GM21786 (cell line): ENCODE data around the gene AADAC.
"Not testable (repeated sequence)": the region's sequence is repeated elsewhere in the genome, so short reads cannot be mapped to it uniquely, and the experiment has no call there.

Experiments used
- ATAC-seq: cut with Tn5 transposase; IDR thresholded peaks from one replicate; pipeline ENCODE4 v1.9.1; 2021; ENCODE audit not compliant: unreplicated experiment

AADAC gene

GRCh38 chr3:151813799-151814198, at the start of gene AADAC:
AADAC (plus strand) TSS chr3:151814116; CDS start chr3:151814163, 47 bp downstream.
- no peak for ATAC-seq

GRCh38 chr3:151764699-151765098, 49.2 kb upstream of the AADAC start:
- ATAC-seq, result not testable (repeated sequence)

- no peak for ATAC-seq
Measured at GRCh38 chr3:151765685-151766084, 48.2 kb upstream of the AADAC start.

GRCh38 chr3:151766454-151766853, 47.5 kb upstream of the AADAC start:
- ATAC-seq, result no peak

DNA sequence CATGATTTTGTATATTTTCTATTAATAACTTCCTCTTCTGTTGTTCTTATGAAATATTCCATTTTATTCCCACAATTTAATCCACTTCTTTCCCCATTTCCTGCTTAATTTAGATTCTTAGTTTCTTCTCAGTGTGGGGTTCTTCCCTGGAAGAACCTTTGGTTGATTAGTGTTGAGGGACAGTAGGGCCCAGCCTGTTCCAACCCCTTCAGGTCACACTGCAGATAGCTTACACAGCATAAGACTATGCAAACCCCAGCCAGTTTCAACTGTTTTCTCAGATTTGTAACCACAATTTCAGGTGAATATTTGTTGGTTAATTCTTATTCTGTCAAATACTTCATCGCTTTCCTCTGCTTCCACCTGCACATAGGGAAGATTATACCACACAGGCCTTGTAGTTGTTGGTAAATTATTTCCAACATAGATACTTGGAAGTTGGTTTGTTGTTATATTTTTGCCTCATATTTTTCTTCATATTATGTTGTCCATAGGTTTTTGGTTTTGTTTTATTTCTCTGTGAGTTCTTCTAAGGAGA, 45.5 kb upstream of the AADAC start:
- ATAC-seq, result no peak

GRCh38 chr3:151769175-151769574, 44.7 kb upstream of the AADAC start:
- ATAC-seq, result no peak

- ATAC-seq, result no peak
Measured at GRCh38 chr3:151770956-151771355, 43.0 kb upstream of the AADAC start.

DNA sequence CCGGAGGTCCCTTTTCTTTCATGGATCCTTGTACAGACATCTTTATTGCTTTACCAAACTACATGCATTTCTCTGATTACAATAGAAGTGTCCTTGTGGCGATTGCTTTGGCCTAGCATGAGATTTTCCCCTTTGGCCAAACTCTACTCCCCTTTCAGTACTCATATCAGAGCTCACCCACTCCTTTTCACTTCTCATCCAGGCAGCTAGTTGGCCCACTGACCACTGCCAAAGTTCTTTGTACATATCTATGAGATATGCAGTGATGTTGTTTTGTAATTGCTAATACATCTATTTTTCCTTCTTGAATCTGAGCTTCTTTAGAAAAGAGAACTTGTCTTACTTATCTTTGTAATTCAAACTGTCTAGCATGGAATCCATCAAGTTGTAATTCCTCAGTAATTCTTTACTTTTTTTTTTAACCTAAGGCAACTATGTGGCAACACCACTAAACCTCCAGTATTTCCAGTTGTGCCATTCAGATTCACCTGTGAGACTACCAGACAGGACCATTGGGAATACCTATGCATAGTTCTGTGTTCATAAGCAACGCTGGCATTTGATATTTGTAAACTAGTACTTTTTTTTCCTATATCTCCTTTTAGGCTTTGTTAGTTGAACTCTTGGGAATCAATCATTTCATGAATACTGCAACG, 41.0 kb upstream of the AADAC start:
- no peak for ATAC-seq

DNA sequence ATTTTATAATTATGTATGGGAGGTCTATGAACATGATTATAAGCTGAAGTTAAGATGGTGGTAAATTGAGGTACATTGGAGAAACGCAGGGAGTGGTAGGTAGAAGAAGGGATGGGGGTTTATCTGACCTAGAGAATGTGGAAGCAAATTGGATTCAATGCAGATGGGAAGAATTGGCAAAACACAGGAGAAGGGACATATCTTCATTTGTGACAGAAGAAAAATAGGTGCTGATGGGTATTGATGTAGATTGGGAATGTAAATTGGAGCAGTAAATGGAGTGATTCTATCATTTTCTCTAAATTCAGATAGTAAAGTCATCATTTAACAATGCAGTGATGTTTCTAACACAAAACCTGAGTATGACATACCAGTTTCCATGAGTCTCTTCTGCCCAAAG, 39.7 kb upstream of the AADAC start:
- no peak for ATAC-seq

DNA sequence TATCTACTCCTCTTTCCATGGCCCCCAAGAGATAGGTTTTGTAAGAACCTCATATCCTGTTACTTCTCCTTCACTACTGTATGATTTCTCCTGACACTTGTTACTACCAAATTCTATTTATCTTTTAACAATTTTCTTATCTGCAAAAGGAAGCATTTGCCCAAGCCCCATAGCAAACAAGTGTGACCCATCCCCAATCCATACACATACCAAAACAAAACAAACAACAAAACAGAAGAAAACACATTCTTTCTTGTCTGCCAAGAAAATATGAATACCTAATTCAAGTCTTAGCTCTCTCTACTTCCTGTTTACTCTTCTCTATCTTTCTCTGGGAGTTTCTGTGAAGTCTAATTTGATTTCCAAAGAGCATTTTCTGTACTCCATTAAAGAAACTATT, 39.0 kb upstream of the AADAC start:
- ATAC-seq, result no peak

DNA sequence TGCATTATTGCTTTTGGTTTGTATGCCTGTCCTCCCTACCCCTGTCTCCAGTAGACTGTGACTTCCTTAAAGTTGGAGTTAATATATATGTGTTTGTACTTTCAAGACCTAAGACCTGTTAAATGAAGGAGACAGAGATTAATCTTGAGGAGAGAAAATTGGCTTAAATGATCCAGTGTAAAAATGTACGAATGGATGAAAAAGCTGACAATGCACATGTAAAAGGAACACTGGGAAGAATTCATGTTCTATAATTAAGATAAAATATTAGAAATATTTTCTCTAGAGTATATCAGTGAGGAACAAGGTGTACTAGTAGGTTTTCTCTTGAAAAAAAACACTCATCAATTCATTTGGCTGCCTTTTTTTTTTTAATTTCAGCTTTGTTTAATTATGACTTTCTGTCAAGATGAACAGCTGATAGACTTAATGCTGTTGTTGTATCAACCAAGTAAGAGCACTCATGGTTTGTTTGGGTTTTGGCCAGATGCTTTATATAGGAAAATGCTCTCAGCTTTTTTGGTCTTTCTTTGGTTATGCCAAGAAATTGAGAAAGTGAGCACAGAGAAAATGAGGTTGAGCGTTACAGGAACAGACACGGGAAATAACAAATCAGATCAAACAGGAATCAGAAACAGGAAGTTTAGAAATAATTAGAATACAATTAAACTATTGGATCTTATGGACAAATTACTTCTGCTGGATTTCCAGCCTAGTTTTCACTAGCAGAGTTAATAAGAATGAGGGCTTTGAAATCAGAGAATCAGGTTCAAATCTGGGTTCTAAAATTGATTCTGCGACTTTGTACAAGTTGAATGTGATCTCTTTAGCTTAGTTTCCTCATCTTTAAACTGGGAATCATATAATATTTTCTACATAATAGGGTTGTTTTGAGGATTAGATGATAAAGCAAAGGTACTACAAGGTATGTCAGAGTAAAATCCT, 38.3 kb upstream of the AADAC start:
- ATAC-seq, result no peak

GRCh38 chr3:151776259-151776740, 37.6 kb upstream of the AADAC start:
- ATAC-seq, result no peak

- no peak for ATAC-seq
Measured at GRCh38 chr3:151777880-151778279, 36.0 kb upstream of the AADAC start.

GRCh38 chr3:151787626-151788025, 26.3 kb upstream of the AADAC start:
- no peak for ATAC-seq

- no peak for ATAC-seq
Measured at GRCh38 chr3:151788401-151788800, 25.5 kb upstream of the AADAC start.

GRCh38 chr3:151789853-151790463, 24.0 kb upstream of the AADAC start:
- ATAC-seq, result no peak

DNA sequence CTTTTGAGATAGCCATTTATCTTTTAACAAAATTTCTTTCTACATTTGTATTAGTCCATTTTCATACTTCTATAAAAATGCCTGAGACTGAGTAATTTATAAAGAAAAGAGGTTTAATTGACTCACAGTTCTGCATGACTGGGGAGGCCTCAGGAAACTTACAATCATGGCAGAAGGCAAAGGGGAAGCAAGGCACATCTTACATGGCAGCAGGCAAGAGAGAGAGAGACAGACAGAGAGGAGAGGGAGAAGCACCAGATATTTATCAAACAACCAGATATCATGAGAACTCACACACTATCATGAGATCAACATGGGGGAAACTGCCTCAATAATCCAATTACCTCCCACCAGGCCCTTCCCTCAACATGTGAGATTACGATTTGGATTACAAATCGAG, 23.2 kb upstream of the AADAC start:
- ATAC-seq, result not testable (repeated sequence)

GRCh38 chr3:151792411-151792810, 21.5 kb upstream of the AADAC start:
- ATAC-seq, result no peak

DNA sequence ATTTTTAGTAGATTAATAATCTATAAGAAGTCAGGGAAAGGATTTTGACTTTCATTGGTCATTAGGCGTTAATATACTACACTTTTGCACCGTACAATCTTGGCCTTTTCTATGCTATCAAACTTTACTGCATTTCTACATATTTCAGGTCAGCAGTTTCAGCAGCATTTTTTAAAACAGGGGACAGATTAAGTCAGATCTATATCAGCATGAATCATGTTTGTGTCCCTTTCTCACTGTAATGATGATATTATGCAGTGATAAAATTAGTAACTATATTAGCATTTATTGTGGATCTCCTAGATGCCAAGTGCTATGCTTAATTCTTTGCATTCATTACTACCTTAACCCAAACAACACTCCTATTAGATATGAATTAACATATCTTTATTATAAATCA, 20.3 kb upstream of the AADAC start:
- no peak for ATAC-seq

DNA sequence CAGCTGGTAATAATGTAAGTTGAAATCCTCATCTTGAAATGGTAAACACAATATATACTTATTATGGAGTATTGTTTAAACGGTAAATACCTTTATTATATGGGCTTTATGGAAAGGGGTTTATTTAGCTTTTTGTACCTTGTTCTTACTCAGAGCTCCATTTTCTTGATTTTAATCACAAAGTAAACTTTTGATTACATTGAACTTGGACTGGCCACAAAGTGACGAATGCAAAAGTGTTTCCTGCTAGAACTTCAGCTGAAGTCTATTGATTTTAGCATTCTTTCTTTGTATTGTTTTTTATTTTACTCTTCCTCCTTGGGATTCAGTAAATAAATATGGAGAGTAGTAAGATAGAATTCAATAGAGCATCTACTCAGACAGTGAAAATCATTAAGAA, 19.8 kb upstream of the AADAC start:
- no peak for ATAC-seq

- no peak for ATAC-seq
Measured at GRCh38 chr3:151795276-151795675, 18.6 kb upstream of the AADAC start.
